ENCODE measurements around the gene LRRC14B.

LRRC14B gene

GRCh38 chr5:162565-163337 lies 28.5 kb upstream of the LRRC14B start:
- peaks cover 16% of the 10 kb centered on the region for H3K27me3 ChIP-seq (ENCODE audit: insufficient read depth, poor library complexity, severe bottlenecking)
- DNase-seq (ENCODE audit: low read depth in 1 of 2, low spot score in 1 of 2) = no peak
- H3K27ac ChIP-seq (replicated peaks) = no peak overlapping the region
- TF ChIP-seq SPI1 (IDR thresholded peaks at IDR 0.05; ENCODE audit: borderline replicate concordance, low read depth) (no peak), CTCF (IDR thresholded peaks at IDR 0.05; ENCODE audit: insufficient read depth, low read length) (no peak), REST (IDR thresholded peaks at IDR 0.05; ENCODE audit: insufficient replicate concordance, low read depth) (no peak), GABPA (IDR thresholded peaks at IDR 0.05; ENCODE audit: low read depth) (no peak), POLR2AphosphoS5 (IDR thresholded peaks at IDR 0.05; ENCODE audit: low read depth) (no peak)
- H3K4me3 ChIP-seq (replicated peaks; ENCODE audit: insufficient read depth, low read length) = no peak overlapping the region

- TF ChIP-seq POLR2AphosphoS5 (IDR thresholded peaks at IDR 0.05; ENCODE audit: low read depth) = no peak
- TF ChIP-seq CTCF (IDR thresholded peaks at IDR 0.05; ENCODE audit: insufficient read depth, low read length) = no peak
- TF ChIP-seq SPI1 (IDR thresholded peaks at IDR 0.05; ENCODE audit: borderline replicate concordance, low read depth) = no peak
- no peak for TF ChIP-seq GABPA (IDR thresholded peaks at IDR 0.05; ENCODE audit: low read depth)
- TF ChIP-seq REST (IDR thresholded peaks at IDR 0.05; ENCODE audit: insufficient replicate concordance, low read depth) = no peak
- no peak overlapping the region for H3K27ac ChIP-seq (replicated peaks)
- DNase-seq (ENCODE audit: low read depth in 1 of 2, low spot score in 1 of 2) = no peak
- no peak overlapping the region for H3K4me3 ChIP-seq (replicated peaks; ENCODE audit: insufficient read depth, low read length)
- peaks cover 16% of the 10 kb centered on the region for H3K27me3 ChIP-seq (ENCODE audit: insufficient read depth, poor library complexity, severe bottlenecking)
These were observed 28.0 kb upstream of the LRRC14B start for GRCh38 chr5:163338-163620.

GRCh38 chr5:163841-164240 lies 27.5 kb upstream of the LRRC14B start:
- Histone ChIP-seq H3K27me3 (ENCODE audit: insufficient read depth, poor library complexity, severe bottlenecking) (peaks cover 14% of the 10 kb centered on the region), H3K4me3 (replicated peaks; ENCODE audit: insufficient read depth, low read length) (no peak overlapping the region), H3K27ac (replicated peaks) (no peak overlapping the region)
- DNase-seq (ENCODE audit: low read depth in 1 of 2, low spot score in 1 of 2) = no peak
- TF ChIP-seq REST (IDR thresholded peaks at IDR 0.05; ENCODE audit: insufficient replicate concordance, low read depth) = no peak
- no peak for TF ChIP-seq POLR2AphosphoS5 (IDR thresholded peaks at IDR 0.05; ENCODE audit: low read depth)
- TF ChIP-seq SPI1 (IDR thresholded peaks at IDR 0.05; ENCODE audit: borderline replicate concordance, low read depth) = no peak
- TF ChIP-seq GABPA (IDR thresholded peaks at IDR 0.05; ENCODE audit: low read depth) = no peak
- TF ChIP-seq CTCF (IDR thresholded peaks at IDR 0.05; ENCODE audit: insufficient read depth, low read length) = no peak

Data from HL-60 (cell line).